ENCODE measurements around the gene OR8D2. TPM values are rescaled to one million over a fixed set of nuclear protein-coding genes. Genes with fewer than 3 reads are reported as not detected.

OR8D2 gene
- total and polyA plus RNA-seq, 2 donors (not counting 3 experiments of a cell fraction or from before 2014, with no cell fraction given): not detected

GRCh38 chr11:124296016-124296415, 24.0 kb downstream of the OR8D2 start:
- no peaks in the 10 kb centered on the region for H3K79me2 ChIP-seq (ENCODE audit: control insufficient read depth, insufficient read depth, low read length)
- no peak for FAIRE-seq
- no peak overlapping the region for H3K4me3 ChIP-seq (replicated peaks in 1 of 3; ENCODE audit: insufficient read depth in 1 of 3, low read depth in 1 of 3, low read length in 3 of 3)
- H3K9me3 ChIP-seq (replicated peaks; ENCODE audit: control insufficient read depth, insufficient read depth, low read length): no peaks in the 10 kb centered on the region
- H2AFZ ChIP-seq (ENCODE audit: low read depth, low read length): no peak overlapping the region
- CTCF ChIA-PET: no interaction called here
- intact Hi-C loops (cut with micrococcal nuclease) (no loop called here), dilution Hi-C loops (cut with MboI; ENCODE audit: extremely low pct_ligation_motif_present, low sequenced_read_pairs) (no loop called here)
- H3K36me3 ChIP-seq (ENCODE audit: control insufficient read depth in 2 of 2, extremely low read depth in 1 of 2, insufficient read depth in 2 of 2, low read length in 2 of 2): no peaks in the 10 kb centered on the region
- no peaks in the 10 kb centered on the region for H3K4me1 ChIP-seq (ENCODE audit: control insufficient read depth, extremely low read depth, insufficient read depth, low read length)
- DNase-seq (ENCODE audit: low read depth, low spot score): no peak
- no peak overlapping the region for H3K4me2 ChIP-seq (ENCODE audit: insufficient read depth, low read length)
- POLR2A ChIA-PET: no interaction called here
- no peak overlapping the region for H3K9ac ChIP-seq (replicated peaks; ENCODE audit: extremely low read depth, insufficient read depth, low read length)
- H3K27me3 ChIP-seq (ENCODE audit: control insufficient read depth in 2 of 2, insufficient read depth in 2 of 2, low read length in 2 of 2): peaks cover 0 to 2% of the 10 kb centered on the region in 2 experiments
- BruUV-seq (replicated peaks): no TSS peak
- no peaks in the 10 kb centered on the region for H3K9me1 ChIP-seq (replicated peaks; ENCODE audit: control insufficient read depth, extremely low read depth, insufficient read depth, low read length)
- TF ChIP-seq POLR2AphosphoS5 (IDR thresholded peaks at IDR 0.05; ENCODE audit: insufficient read depth, low read depth, low read length) (no peak), GATA2 (IDR thresholded peaks at IDR 0.05; ENCODE audit: insufficient read depth, insufficient read length, low read depth, low read length) (no peak), FOS (IDR thresholded peaks at IDR 0.05; ENCODE audit: borderline replicate concordance, insufficient read depth, low read length) (no peak), POLR2A (IDR thresholded peaks at IDR 0.05; ENCODE audit: low read depth, low read length) (no peak), EZH2 (IDR thresholded peaks at IDR 0.05; ENCODE audit: borderline replicate concordance, low read depth, low read length, severe bottlenecking) (no peak), MYC (IDR thresholded peaks at IDR 0.05; ENCODE audit: low read depth, low read length) (no peak)
- H3K27ac ChIP-seq (ENCODE audit: insufficient read depth, low read depth, low read length): no peak overlapping the region
- H4K20me1 ChIP-seq (replicated peaks; ENCODE audit: control insufficient read depth, extremely low read depth, insufficient read depth, low read length): no peaks in the 10 kb centered on the region

GRCh38 chr11:124294687-124295086, 25.3 kb downstream of the OR8D2 start:
- Histone ChIP-seq H3K9me1 (replicated peaks; ENCODE audit: control insufficient read depth, extremely low read depth, insufficient read depth, low read length) (no peaks in the 10 kb centered on the region), H3K27me3 (ENCODE audit: control insufficient read depth in 2 of 2, insufficient read depth in 2 of 2, low read length in 2 of 2) (peaks cover 0 to 2% of the 10 kb centered on the region in 2 experiments), H3K27ac (ENCODE audit: insufficient read depth, low read depth, low read length) (no peak overlapping the region), H3K4me1 (ENCODE audit: control insufficient read depth, extremely low read depth, insufficient read depth, low read length) (no peaks in the 10 kb centered on the region), H3K9me3 (replicated peaks; ENCODE audit: control insufficient read depth, insufficient read depth, low read length) (no peaks in the 10 kb centered on the region), H3K9ac (replicated peaks; ENCODE audit: extremely low read depth, insufficient read depth, low read length) (no peak overlapping the region), H2AFZ (ENCODE audit: low read depth, low read length) (no peak overlapping the region), H3K4me3 (replicated peaks in 1 of 3; ENCODE audit: insufficient read depth in 1 of 3, low read depth in 1 of 3, low read length in 3 of 3) (no peak overlapping the region), H3K4me2 (ENCODE audit: insufficient read depth, low read length) (no peak overlapping the region), H4K20me1 (replicated peaks; ENCODE audit: control insufficient read depth, extremely low read depth, insufficient read depth, low read length) (no peaks in the 10 kb centered on the region), H3K79me2 (ENCODE audit: control insufficient read depth, insufficient read depth, low read length) (no peaks in the 10 kb centered on the region), H3K36me3 (ENCODE audit: control insufficient read depth in 2 of 2, extremely low read depth in 1 of 2, insufficient read depth in 2 of 2, low read length in 2 of 2) (no peaks in the 10 kb centered on the region)
- dilution Hi-C loops (cut with MboI; ENCODE audit: extremely low pct_ligation_motif_present, low sequenced_read_pairs) (no loop called here), intact Hi-C loops (cut with micrococcal nuclease) (no loop called here)
- ChIA-PET POLR2A (no interaction called here), CTCF (no interaction called here)
- DNase-seq (ENCODE audit: low read depth, low spot score): no peak
- TF ChIP-seq POLR2AphosphoS5 (IDR thresholded peaks at IDR 0.05; ENCODE audit: insufficient read depth, low read depth, low read length): no peak
- FAIRE-seq: no peak
- no TSS peak for BruUV-seq (replicated peaks)

Data from endothelial cell of umbilical vein (primary cell).